Ovary (tissue), 9 donors: Measurements from ENCODE around the gene PTPN14. TPM values are rescaled to one million over a fixed set of nuclear protein-coding genes. Genes with fewer than 3 reads are reported as not detected.

Experiments
- DNase-seq, 5 donors: peaks; one replicate each; pipeline ENCODE4 v3.0.0-alpha.2; 2019 to 2020
- H3K27ac ChIP-seq, 2 donors: fragments of 200-600 bp; one replicate each; pipeline versions ENCODE4 v1.5.1 to v1.8.0; 2019 to 2022
- H3K27me3 ChIP-seq: fragments of 200-600 bp; one replicate; pipeline ENCODE4 v1.8.0; 2022
- H3K36me3 ChIP-seq: fragments of 200-600 bp; sonication (generic); one replicate; pipeline ENCODE4 v1.5.1; 2019
- H3K4me1 ChIP-seq: one replicate; pipeline ENCODE4 v1.8.1; 2013; ENCODE audit warnings: mild to moderate bottlenecking, moderate library complexity; ENCODE audit not compliant: insufficient read depth
- H3K4me3 ChIP-seq: fragments of 200-600 bp; sonication (generic); one replicate; pipeline ENCODE4 v1.5.1; 2017
- H3K9me3 ChIP-seq, 2 donors: fragments of 200-600 bp in 1 of 2; sonication (generic) in 1 of 2; one replicate each; pipeline versions ENCODE4 v1.5.1 to v1.8.1; 2013 to 2019; ENCODE audit warnings: mild to moderate bottlenecking in 1 of 2, moderate library complexity in 1 of 2
- EP300 ChIP-seq: sonication (generic); formaldehyde crosslinking; IDR thresholded peaks from one replicate; pipeline ENCODE4 v1.6.1; 2017; ENCODE audit warnings: antibody characterized with exemption
- POLR2A ChIP-seq: fragments of 450-650 bp; IDR thresholded peaks from one replicate; pipeline ENCODE4 v1.6.1; 2017; ENCODE audit warnings: antibody characterized with exemption, mild to moderate bottlenecking, moderate library complexity
- WGBS, 3 donors: extraction: QIAGEN DNeasy Blood & Tissue Kit in 1 of 3; methylation state at CpG; one replicate each; pipeline versions ENCODE4 v1.1.5 to v1.1.7; 2013 to 2017; 5-methylcytosine and 5-hydroxymethylcytosine counted together
- intact Hi-C, 4 donors: fragments of 100-400 bp; cut with DNase I; formaldehyde crosslinking; loops; one replicate each; pipeline versions ENCODE4 v1.11.0 to v1.15.1; 2022 to 2023
- polyA plus RNA-seq, 2 donors: library from polyadenylated mRNA; stranded (reverse); fragments of 200-250 nt in 1 of 2; fragments of 350-450 nt in 1 of 2; fragmentation: Illumina TruSeq in 1 of 2; extraction: RNeasy Lipid Tissue Mini Kit (QIAGEN cat#74804) in 1 of 2; gene quantifications; one replicate each; pipeline ENCODE4 v1.2.3, GENCODE V29; 2013 to 2014
- total RNA-seq, 7 donors: library from RNA; depleted of rRNA in 2 of 7; stranded (reverse); fragments of >200 nt in 2 of 7; fragmentation: NEBNext Ultra II Directional in 3 of 7; extraction: Animal tissue kit (Norgen Biotek cat#: 25700) in 3 of 7; gene quantifications; one replicate each; pipeline versions ENCODE4 v1.1.0 to v1.2.4, GENCODE V29; 2016 to 2023
- TF ChIP-seq, protein P1 (sequence below), 3 donors: fragments of 450-650 bp in 2 of 3; fragments of 200-600 bp in 1 of 3; IDR thresholded peaks; one replicate each; pipeline versions ENCODE4 v1.5.1 to v1.8.0; 2016 to 2022; ENCODE audit warnings: antibody characterized with exemption in 3 of 3, mild to moderate bottlenecking in 1 of 3
- donor health status: DM: no; HTN: no; CAD: no; lungs with moderate emphysema.
- donor health status: DM: no; HTN: no; CAD: no.
- donor health status: Bipolar disorder and iron deficiency.
- donor health status: DM: yes; HTN: yes; CAD: no.
- donor health status: DM: no; HTN: no; CAD: no.
- donor health status: DM: yes; HTN: yes; CAD: no.

Gene PTPN14
- total and polyA plus RNA-seq, 9 donors = 7.6 to 68.9 (median 41.1) TPM

DNA sequence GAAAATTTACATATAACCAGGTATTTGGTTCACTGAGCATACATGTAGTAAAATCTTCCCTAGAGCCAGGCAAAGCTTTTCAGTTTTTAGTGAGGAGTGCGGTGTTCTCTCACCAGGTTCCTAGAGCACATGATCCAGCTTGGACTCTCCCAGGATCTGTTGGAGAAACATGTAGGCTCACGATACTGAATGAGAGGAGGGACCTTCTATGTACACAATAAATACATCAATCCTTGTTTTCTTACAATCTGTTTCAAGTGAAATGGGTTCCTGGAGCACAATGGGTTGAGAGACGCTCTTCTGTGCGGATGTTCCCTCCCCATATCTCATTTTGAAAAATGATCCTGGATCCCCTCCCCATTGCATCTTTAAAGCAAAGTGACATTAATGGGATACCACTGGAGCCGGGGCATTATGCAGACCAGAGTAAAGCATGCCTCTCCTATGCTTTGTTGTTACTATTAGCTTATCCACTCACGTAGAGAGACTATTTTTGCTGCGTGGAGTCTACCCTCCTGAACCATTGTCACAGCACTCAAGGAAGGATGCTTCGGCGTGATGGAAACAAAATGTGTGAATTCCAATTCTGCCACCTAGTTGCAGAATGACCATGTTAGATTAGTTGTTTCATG, 251.1 kb downstream of the PTPN14 start:
- H3K4me1 ChIP-seq = no peaks in the 10 kb centered on the region
- H3K36me3 ChIP-seq = no peaks in the 10 kb centered on the region
- DNase-seq = no peak
- intact Hi-C loops = no loop called here
- TF ChIP-seq, protein P1, sequence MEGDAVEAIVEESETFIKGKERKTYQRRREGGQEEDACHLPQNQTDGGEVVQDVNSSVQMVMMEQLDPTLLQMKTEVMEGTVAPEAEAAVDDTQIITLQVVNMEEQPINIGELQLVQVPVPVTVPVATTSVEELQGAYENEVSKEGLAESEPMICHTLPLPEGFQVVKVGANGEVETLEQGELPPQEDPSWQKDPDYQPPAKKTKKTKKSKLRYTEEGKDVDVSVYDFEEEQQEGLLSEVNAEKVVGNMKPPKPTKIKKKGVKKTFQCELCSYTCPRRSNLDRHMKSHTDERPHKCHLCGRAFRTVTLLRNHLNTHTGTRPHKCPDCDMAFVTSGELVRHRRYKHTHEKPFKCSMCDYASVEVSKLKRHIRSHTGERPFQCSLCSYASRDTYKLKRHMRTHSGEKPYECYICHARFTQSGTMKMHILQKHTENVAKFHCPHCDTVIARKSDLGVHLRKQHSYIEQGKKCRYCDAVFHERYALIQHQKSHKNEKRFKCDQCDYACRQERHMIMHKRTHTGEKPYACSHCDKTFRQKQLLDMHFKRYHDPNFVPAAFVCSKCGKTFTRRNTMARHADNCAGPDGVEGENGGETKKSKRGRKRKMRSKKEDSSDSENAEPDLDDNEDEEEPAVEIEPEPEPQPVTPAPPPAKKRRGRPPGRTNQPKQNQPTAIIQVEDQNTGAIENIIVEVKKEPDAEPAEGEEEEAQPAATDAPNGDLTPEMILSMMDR (IDR thresholded peaks at IDR 0.05) = no peak
- no peak for TF ChIP-seq EP300
- TF ChIP-seq POLR2A = no peak
- no peak overlapping the region for H3K27ac ChIP-seq
- no peak overlapping the region for H3K4me3 ChIP-seq
- 94 to 95% (median 94%) methylated on average over 9 of the region's 9 CpGs for WGBS, 3 donors
- no peaks in the 10 kb centered on the region for H3K9me3 ChIP-seq
- no peaks in the 10 kb centered on the region for H3K27me3 ChIP-seq

Other genes starting within 250 kb of the PTPN14 start
- 1 to 10 TPM in 5 of 7 donors, under 1 TPM in 2; 0.45 to 2.3 (median 1.3) TPM for gene CENPF, start 51.6 kb upstream of the PTPN14 start, total RNA-seq
- 1 to 10 TPM; 1.5 to 2.6 TPM for gene CENPF, start 51.6 kb upstream of the PTPN14 start, polyA plus RNA-seq